Stimulated activated CD8-positive, alpha-beta memory T cell treated with anti-CD3 and anti-CD28 coated beads, Interleukin-15, amount 100 ng/mL, for 48 hours (primary cell): Measurements from ENCODE around the gene NDUFAB1.
"Not testable (repeated sequence)": the region's sequence is repeated elsewhere in the genome, so short reads cannot be mapped to it uniquely, and the experiment has no call there.

Experiments
- DNase-seq, 2 donors: peaks; one replicate each; pipeline ENCODE4 v3.0.0-alpha.2; 2020; ENCODE audit warnings: low read depth in 2 of 2

The NDUFAB1 gene

DNA sequence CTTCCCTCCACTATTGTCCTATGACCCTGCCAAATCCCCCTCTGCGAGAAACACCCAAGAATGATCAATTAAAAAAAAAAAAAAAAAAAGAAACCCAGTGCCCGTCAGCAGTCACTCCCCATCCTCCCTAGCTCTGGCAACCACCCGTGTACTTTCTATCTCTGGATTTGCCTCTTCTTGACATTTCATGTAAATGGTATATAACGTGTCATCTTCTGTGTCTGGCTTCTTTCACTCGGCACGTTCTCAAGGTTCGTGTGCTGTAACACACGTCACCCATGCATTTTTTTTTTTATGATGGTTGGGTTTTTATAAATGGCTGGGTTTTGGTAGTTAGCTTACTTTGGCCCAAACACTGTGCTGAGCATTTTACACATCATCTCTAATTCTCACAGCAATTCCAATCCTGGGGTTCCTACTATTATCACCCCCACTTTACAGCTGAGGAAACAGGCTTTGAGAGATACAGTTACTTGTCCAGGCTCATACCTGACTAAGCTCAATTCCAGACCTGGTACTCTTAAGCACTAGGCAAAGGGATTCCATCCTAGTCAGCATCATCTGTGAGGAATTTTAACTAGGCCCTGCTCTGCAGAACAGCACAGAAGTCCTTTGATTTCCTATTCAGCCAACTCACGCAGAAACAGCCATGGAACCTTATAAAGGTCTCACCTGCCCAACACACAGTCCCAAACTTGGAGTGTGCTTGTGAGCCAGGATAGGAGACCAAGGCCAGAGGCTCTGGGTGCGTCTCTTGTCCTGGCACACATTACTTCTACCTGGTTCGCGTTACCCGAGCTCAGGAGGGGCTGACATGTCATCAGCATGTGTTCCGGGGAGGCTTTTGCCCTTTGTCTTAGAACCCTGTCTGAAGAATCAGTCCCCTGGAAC lies 11.7 kb downstream of the NDUFAB1 start:
- no peak for DNase-seq

DNA sequence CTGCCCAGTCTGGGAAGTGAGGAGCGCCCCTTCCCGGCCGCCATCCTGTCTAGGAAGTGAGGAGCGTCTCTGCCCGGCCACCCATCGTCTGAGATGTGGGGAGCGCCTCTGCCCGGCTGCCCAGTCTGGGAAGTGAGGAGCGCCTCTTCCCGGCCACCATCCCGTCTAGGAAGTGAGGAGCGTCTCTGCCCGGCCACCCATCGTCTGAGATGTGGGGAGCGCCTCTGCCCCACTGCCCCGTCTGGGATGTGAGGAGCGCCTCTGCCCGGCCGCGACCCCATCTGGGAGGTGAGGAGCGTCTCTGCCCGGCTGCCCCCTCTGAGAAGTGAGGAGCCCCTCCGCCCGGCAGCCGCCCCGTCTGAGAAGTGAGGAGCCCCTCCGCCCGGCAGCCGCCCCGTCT lies 12.8 kb downstream of the NDUFAB1 start:
- DNase-seq = not testable (repeated sequence)

DNA sequence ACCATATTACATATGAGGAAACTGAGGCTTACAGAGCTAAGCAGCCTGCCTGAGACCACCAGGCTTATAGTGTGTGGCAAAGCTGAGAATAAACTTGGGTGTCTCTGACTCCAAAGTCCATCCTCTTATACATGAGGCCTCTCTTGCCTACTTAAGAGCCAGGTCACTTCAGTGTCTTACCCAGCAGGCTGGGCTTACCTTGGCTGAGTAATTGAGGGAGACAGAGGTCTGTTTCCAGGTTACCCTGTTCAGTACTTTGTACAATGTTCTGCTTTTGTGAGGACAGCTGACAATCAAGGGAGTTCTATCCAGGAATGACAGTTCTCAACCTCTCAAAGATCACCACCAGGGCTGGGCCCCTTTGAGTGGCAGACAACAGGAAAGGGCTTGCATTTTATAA lies 14.4 kb downstream of the NDUFAB1 start:
- no peak for DNase-seq

DNA sequence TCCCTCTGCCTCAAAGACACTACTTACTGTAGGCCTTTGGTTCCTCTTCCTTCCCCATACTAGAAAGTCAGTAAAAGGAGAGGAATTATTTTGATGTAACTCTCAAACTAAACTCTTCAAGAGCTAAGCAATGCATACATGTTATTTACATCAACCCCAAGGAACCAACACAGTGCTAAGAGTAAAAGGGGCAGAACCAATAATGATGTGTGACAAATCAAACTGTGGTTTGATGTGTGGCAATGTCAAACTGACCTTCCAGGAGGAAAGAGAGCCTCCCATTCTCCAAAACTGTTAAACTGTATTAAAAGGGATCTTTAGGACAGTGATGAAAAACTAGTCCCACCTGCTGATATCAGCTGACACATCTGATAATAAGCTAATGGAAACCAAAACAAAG lies 15.7 kb downstream of the NDUFAB1 start:
- DNase-seq = no peak

DNA sequence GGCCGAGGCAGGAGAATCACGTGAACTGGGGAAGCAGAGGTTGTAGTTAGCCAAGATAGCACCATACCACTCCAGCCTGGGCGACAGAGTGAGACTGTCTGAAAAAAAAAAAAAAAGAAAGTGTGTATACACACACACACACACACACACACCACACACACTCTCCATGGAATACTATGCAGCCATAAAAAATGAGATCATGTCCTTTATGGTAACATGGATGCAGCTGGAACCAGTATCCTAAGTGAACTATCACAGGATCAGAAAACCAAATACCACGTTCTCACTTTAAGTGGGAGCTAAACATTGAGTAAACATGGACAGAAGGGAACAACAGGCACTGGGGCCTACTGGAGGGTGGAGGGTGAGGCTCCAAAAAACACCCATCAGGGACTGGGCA lies 16.7 kb downstream of the NDUFAB1 start:
- DNase-seq = no peak

DNA sequence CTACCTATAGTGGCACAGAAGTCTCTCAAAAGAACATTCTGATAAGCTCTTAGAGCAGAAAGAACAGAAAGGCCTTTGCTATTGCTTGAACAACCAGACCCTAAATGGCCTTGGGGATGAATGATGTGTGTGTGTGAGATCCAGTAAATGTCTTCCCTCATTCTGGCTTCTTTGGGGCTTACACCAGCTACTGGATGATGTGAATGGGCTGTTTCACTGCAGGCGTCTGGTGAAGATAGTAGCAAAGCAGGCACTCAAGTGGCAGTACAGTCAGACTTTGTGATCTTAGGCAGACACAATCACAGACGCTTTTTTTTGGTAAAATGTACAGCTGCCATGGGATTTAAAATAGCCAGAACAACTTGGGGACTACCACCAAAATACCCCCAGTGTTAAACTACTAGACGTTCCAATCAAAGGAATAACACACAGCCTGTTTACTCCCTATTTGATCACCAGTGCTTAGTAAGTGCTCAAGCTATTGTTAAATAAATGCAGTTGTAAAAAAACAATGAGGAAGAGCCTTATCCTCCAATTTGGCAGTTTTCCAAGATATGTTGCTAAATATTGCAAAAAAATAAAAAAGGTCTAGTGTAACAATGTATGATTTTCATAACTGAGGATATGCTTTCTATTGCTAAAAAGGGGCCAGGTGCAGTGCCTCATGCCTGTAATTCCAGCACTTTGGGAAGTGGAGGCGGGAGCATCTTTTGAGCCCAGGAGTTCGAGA lies 17.9 kb downstream of the NDUFAB1 start:
- DNase-seq = no peak

DNA sequence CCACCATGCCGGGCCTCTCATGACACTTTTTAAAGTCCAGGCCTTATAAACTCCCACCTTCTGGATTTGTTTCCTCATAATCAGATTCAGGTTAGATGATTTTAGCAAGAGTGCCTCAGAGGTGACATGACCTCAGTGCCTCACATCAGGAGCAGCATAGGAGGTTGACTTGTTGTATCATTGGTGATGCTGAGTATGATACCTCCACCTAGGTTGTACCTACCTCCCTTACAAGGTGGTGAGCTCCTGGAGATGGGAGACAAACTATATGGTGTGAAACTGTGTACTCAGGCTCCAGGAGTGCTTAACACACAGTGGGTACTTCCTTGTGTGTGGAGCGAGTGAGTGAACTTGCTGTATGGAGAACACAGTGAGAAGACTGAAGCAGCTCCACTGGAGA lies 18.6 kb downstream of the NDUFAB1 start:
- no peak for DNase-seq

DNA sequence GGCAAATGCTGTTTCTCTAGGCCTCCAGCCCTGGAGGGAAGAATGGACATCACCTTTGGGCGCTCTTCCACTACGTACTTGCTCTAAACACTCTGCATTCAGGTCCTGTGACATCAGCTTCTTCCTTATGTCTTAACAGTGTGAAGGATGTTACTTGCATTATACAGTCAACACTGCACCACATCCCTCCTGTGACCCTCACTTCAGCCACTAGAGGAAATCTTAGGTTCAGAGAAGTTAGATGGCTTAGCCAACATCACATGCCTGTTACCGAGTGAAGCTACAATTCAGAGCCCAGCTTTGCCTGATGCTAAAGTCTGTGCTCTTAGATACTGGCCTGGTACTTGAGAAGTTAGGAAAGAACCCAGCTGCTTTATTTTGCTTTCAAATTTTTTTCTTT lies 20.3 kb downstream of the NDUFAB1 start:
- DNase-seq = no peak

DNA sequence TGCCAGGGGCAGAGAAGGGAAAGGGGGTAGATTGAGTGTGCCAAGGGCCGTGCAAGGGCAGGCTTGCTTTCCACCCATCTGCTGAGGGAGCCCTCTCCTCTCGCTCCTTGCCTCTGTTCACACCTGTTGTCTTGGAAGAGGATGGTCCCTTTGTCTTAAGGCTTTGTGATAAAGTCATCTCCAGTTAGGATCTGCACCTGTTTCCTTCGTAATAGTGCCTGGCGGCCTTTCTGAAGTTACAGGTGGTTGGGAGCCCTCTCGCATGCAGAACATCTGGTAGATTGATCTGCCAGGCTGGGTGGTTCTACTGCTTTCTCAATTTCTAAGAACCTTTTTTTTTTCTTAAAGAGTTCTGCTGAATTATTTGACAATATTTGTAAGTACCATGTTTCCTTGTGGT lies 22.3 kb downstream of the NDUFAB1 start:
- DNase-seq = no peak

DNA sequence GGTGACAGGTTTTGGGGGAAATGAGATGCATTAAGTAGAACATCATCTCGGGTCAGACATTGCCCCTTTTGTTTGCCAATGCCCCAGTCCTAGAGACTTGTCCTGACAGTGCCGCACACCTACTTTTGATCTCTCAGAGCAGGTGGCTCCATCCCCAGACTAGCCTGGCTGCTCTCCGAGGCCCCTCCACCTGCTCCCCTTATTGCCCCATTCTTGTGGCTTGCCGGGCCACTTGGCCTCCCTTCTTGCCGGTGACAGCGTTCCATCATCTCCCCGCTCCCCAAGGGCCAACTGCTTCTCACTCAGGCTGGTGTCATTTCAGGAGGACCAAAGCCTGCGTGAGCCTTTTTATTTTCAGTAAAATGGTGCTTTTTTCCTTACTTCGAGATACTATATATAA lies 23.7 kb downstream of the NDUFAB1 start:
- DNase-seq = no peak

DNA sequence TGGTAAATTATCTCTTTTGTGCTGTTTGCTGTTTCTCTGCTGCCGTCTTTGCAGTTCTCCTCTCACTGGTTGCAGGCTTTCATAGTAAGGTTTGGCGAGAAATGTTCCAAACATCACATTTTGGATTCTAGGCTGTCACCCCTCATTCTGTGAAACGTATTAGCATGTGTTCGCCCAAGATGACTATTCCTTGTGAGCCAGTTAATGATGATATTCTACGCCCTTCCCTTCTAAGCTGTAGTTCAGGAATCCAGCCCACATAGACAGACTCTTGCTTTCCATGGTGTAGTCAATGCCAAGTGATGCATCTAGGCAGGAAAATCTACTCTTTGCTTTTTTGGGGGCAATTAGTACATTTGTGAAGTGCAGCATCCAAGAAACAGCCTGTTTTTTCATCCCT lies 24.2 kb downstream of the NDUFAB1 start:
- no peak for DNase-seq

DNA sequence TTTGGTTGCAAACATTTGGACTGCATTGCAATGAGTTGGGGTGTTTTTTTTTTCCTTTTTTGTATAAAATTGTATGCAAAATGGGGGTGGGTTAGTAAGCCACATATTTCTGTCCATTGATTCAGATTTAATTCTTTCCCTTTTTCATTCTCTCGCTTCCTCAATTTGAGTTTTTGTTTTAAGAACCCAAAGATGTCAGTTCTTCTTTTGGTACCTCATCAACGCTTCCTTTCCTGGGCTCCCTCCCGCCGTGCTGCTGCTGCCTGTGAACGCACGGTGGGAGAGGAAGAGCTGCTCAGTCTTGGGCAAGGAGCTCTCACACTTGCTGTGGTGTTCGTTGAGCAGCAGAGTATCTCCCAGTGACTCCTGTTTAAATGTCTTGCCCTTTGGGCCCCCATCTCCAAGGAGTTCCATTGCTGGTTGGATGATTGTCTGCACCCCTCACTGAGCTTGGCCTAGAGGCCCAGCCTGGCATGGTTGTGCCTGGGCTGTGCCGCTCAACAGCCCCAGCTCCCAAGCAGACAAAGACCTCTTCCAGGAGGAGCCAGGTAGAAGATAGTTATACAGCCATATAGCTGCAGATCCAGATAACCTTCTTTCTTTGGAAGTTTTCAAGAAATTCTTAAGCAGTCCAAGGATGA lies 25.0 kb downstream of the NDUFAB1 start:
- DNase-seq = no peak

DNA sequence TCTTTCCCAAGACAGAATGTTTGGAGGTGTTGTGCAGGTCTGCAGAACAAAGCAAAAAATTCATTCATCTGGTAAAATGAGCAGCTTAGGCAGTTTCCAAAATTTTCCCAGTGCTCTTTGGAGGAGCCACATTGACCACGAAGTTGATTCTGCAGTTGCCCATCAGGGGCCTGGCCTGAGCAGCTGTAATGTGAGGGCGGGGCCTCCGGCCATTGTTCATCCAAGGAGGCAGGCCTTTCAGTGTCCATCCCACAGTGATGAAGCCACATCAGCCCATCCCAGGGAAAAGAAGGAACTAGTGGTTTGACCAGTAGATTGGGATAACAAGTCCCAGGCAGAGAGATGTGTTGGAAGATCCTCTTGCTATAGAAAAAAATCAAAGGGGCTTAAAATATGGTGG lies 28.5 kb downstream of the NDUFAB1 start:
- no peak for DNase-seq

DNA sequence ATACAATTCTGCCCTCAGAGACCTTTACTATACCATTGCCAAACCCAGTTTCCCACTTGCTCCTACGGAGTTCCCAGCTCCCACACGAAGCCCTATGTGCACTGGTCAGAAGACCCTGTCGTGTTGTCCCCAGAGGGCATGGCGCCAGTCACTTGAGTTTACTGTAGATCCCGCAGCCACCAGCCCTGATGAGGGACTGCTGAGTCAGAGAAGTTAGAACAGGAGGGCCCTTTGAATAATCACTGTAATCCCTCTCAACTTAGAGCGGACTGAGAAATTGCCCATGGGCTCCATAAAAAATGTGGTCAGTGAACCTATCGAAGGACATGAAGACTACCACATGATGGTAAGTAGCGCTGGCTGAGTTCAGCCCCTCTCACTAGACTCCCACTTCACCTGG lies 29.4 kb downstream of the NDUFAB1 start:
- DNase-seq = no peak

DNA sequence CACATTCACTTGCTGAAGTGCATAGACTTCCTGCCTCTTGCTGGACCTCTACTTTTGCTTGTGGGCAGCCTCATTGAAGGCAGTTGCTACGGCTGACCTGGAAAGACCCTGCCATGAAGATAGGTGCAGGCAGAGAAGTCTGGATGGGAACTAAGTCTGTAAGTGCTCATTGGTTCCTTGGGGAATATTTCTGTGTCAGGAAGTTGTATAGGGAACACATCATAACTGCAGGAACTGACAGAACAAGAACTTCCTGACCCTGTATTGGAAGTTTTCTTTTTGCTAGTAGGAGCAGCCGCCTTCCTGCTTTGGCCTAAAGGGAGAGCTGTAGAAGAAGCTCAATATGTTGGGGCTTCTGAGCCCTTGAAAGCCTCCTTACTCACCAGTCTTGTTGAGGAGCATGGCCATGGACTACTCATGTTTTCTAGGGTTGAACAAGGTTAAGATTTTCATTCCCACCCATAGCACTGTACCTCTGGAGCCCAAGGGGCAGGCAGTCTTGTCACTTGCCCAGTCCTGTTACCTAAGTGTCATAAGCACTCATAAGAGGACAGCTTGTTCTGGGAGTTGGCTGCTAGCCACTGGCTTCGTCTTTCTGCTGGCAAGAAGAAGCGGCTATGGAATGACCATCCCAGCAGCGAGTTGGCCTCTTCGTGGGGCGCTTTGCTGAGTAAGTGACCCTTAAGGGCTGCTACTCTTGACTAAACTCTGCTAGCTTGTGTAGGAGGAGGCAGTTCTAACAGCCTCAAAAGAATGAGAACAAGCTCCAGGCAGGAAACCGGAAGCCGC lies 31.3 kb downstream of the NDUFAB1 start:
- DNase-seq = no peak

DNA sequence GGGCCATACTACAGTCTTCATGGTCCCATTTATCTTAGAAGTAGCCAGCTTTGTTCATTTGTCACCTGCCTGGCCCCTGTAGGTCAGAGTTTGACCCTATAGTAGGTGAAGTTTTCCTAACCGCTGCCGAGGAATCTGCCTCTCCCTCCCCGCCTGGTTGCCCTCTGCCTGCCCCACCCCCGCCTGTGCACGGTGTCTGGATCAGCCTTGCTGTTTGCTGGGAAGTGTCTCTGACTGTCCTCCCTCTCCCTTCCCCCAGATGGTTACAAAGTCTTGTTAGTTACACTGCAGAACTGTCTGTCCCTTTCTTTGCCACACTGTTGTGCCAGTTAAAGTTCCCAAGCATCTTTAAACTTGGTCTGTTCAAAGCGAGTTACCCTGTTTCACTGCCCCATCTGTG lies 32.9 kb downstream of the NDUFAB1 start:
- no peak for DNase-seq

DNA sequence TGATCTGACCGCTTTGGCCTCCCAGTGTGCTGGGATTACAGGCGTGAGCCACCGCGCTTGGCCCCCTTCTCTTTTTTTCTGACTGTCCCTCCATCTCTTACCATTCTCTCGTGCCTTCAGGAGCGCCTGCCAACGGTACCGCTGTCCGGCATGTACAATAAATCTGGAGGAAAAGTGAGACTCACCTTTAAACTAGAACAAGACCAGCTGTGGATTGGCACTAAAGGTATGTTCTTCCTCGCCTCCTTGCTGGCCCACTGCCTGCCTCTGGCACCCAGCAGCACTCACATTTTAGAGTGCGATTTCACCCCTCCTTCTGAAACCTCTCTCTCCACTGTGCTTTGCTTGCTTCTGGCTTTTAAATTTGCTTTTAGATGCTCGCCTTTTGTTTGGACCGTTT lies 33.6 kb downstream of the NDUFAB1 start:
- no peak for DNase-seq

DNA sequence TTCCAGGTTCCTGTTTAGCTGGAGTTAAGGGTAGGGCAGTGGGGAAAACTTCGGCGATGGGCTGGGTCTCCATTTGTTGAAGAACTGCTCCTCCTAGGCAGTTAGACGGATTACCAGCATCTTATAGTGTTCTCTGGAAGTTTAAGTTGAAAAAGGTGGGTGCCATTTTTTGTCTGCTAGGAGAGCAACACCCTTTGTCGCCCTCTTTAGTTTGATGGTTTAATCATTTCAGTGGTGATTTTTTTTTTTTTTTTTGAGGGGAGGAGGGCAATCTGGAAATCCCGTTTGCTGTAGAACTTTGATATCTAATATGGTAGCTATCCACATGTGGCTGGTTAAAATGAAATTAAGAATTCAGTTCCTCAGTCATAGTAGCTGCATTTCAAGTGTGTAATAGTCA lies 34.5 kb downstream of the NDUFAB1 start:
- no peak for DNase-seq

DNA sequence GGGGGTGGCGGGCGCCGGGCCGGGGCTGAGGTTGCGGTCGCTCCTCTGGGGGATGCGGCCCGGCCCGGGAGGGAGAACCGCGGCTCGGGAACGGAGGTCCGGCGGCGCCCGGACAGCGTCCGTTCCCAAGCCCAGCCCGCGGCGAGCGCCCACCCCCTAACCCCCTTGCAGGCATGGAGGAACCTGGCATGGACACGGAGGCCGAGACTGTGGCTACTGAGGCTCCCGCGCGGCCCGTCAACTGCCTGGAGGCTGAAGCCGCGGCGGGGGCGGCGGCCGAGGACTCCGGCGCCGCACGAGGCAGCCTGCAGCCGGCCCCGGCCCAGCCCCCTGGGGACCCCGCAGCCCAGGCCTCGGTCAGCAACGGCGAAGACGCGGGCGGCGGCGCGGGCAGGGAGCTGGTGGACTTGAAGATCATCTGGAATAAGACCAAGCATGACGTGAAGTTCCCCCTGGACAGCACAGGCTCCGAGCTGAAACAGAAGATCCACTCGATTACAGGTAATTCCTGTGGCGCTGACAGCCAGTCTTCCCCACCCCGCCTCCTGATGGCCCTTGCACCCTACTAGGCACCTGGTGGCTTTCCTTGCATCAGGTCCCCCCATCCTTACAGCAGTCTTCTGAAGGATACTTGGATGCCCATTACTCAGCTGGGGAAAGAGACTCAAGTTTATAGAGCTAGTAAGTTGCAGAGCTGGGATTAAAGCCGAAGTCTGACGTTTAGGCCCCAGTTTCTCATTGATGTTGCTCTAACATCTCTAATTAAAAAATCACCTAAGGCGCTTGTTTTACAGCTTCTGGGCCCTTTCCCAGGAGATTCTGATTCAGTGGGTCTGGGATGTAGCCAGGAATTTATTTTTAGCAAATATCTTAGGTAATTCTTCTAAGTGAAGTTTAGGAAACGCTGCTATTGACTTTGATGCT lies 38.1 kb downstream of the NDUFAB1 start:
- no peak for DNase-seq

DNA sequence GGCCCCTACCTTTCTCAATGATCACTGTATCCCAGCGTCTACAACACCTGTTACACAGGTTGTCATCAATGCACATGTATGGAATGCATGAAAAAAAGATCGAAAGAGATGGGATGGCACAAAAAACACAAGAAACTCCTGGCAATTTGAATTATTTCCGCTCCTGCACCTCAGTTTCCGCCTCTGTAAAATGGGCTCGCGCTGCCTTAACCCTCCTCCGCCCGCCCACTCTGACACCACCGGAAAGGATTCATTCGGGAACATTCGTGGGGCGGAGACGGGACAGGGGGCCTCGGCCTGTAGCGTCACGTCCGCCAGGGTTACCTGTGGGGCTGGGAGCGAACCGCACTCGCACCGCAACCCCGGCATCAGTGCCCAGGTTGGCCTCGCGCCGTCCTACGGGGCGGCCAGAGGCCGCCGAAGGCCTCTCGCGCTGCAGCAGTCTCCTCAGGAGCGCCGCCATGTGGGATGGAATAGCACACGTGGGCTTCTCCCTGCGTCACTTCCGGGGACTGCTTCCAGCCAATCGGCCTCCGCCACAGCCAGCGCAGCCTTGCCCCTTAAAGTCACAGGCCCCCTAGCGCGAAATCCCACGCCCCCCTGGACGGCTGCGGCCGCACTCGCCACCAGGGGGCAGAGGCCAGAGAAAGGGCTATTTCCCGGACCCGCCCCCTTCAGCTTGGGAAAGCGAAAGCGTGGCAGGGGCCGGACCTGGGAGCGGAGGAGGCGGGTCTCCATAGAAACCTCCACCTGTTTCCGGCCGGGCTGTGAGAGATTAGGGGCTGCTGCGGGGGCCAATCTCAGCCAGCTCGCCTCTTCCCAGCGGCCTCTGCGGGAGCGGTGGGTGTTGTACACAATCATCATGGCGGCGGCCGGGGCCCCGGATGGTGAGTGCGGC lies 39.0 kb downstream of the NDUFAB1 start, which contains the start of the genes EARS2 and UBFD1:
Gene EARS2 (minus strand): TSS at position 470 of the 898 bp plus-strand sequence. CDS start 7 bp downstream, at position 463.
Gene UBFD1 (plus strand): TSS at position 847 of the 898 bp plus-strand sequence. CDS start 16 bp downstream, at position 863.
- peak; percentile 98 to 99 for DNase-seq
